WTC11 (cell line): Measurements from ENCODE around the gene GRN. TPM values are rescaled to one million over a fixed set of nuclear protein-coding genes. Genes with fewer than 3 reads are reported as not detected.

Source experiments
- ATAC-seq: fragments of 200-7000 bp; cut with Tn5 transposase; 2 replicates; pipeline ENCODE4 v1.10.0; 2021; ENCODE audit warnings: mild to moderate bottlenecking, moderate library complexity
- CTCF ChIA-PET: fragments of 300-600 bp; sonication (Branson Sonifier 250); formaldehyde crosslinking; loops from one replicate; lab custom pipeline; 2021; ENCODE audit warnings: antibody characterized with exemption; lab: Charles Lee
- POLR2A ChIA-PET: fragments of 350-600 bp; sonication (Branson Sonifier 250); formaldehyde crosslinking; loops from one replicate; lab custom pipeline; 2021; ENCODE audit warnings: antibody characterized with exemption; lab: Charles Lee
- DNase-seq: peaks from one replicate; pipeline ENCODE4 v3.0.0; 2021; ENCODE audit warnings: low spot score
- H3K27ac Mint-ChIP-seq: 2 replicates; pipeline ENCODE4 v1.8.0; 2021; ENCODE audit warnings: mixed read lengths
- H3K27me3 Mint-ChIP-seq: 2 replicates; pipeline ENCODE4 v1.8.0; 2021; ENCODE audit warnings: low read depth, mild to moderate bottlenecking, moderate library complexity, mixed read lengths
- H3K36me3 Mint-ChIP-seq: 2 replicates; pipeline ENCODE4 v1.8.0; 2021; ENCODE audit warnings: mixed read lengths
- H3K4me1 Mint-ChIP-seq: 2 replicates; pipeline ENCODE4 v1.8.0; 2022; ENCODE audit warnings: mixed read lengths
- H3K4me3 Mint-ChIP-seq: 2 replicates; pipeline ENCODE4 v1.8.0; 2021; ENCODE audit warnings: mild to moderate bottlenecking, moderate library complexity, mixed read lengths
- H3K9me3 Mint-ChIP-seq: 2 replicates; pipeline ENCODE4 v1.8.0; 2021; ENCODE audit warnings: mixed read lengths
- AR ChIP-seq: fragments of 250-450 bp; sonication (Bioruptor Pico); IDR thresholded peaks from 2 replicates; pipeline ENCODE4 v1.9.0; 2021; ENCODE audit warnings: mild to moderate bottlenecking
- ARID4B ChIP-seq: sonication (generic); formaldehyde crosslinking; IDR thresholded peaks from 2 replicates; pipeline ENCODE4 v1.8.0; 2023; ENCODE audit warnings: missing genetic modification reagents, mild to moderate bottlenecking, borderline replicate concordance
- ATF1 ChIP-seq: sonication (generic); formaldehyde crosslinking; IDR thresholded peaks from 2 replicates; pipeline ENCODE4 v1.8.1; 2023; ENCODE audit warnings: mild to moderate bottlenecking, moderate library complexity, missing genetic modification reagents
- ATF3 ChIP-seq: sonication (generic); formaldehyde crosslinking; conservative IDR thresholded peaks from 2 replicates; pipeline ENCODE4 v1.8.1; 2022; ENCODE audit warnings: mild to moderate bottlenecking, missing genetic modification reagents
- CBFB ChIP-seq: sonication (generic); formaldehyde crosslinking; IDR thresholded peaks from 2 replicates; pipeline ENCODE4 v1.8.1; 2022; ENCODE audit warnings: mild to moderate bottlenecking, low read depth, missing genetic modification reagents
- E2F5 ChIP-seq: sonication (generic); formaldehyde crosslinking; IDR thresholded peaks from 2 replicates; pipeline ENCODE4 v1.8.1; 2022; ENCODE audit warnings: mild to moderate bottlenecking, moderate library complexity, missing genetic modification reagents
- GABPB1 ChIP-seq: sonication (generic); formaldehyde crosslinking; IDR thresholded peaks from 2 replicates; pipeline ENCODE4 v1.8.1; 2023; ENCODE audit warnings: mild to moderate bottlenecking, missing genetic modification reagents
- IRF1 ChIP-seq: sonication (generic); formaldehyde crosslinking; IDR thresholded peaks from 2 replicates; pipeline ENCODE4 v1.8.0; 2023; ENCODE audit warnings: missing genetic modification reagents
- JUN ChIP-seq: sonication (generic); formaldehyde crosslinking; IDR thresholded peaks from 2 replicates; pipeline ENCODE4 v1.8.0; 2023; ENCODE audit warnings: mild to moderate bottlenecking, missing genetic modification reagents
- NFYB ChIP-seq: sonication (generic); formaldehyde crosslinking; conservative IDR thresholded peaks from 2 replicates; pipeline ENCODE4 v1.8.0; 2022; ENCODE audit warnings: low read depth, missing genetic modification reagents
- NR1H2 ChIP-seq: sonication (generic); formaldehyde crosslinking; IDR thresholded peaks from 2 replicates; pipeline ENCODE4 v1.9.0; 2021; ENCODE audit warnings: mild to moderate bottlenecking, moderate library complexity, missing genetic modification reagents
- RORB ChIP-seq: fragments of 250-450 bp; sonication (Bioruptor Pico); IDR thresholded peaks from 2 replicates; pipeline ENCODE4 v1.9.0; 2021; ENCODE audit warnings: mild to moderate bottlenecking
- SMAD4 ChIP-seq: sonication (generic); formaldehyde crosslinking; IDR thresholded peaks from 2 replicates; pipeline ENCODE4 v1.8.0; 2022; ENCODE audit warnings: mild to moderate bottlenecking, missing genetic modification reagents
- ZNF263 ChIP-seq: sonication (generic); formaldehyde crosslinking; IDR thresholded peaks from 2 replicates; pipeline ENCODE4 v1.8.1; 2022; ENCODE audit warnings: low read depth, mild to moderate bottlenecking, moderate library complexity, missing genetic modification reagents
- ZNF532 ChIP-seq: fragments of 250-450 bp; sonication (Bioruptor Pico); IDR thresholded peaks from 2 replicates; pipeline ENCODE4 v1.9.0; 2021; ENCODE audit warnings: mild to moderate bottlenecking, borderline replicate concordance
- total RNA-seq: library from RNA; stranded (reverse); gene quantifications from 3 replicates; pipeline ENCODE4 v1.2.3, GENCODE V29; 2021

The GRN gene
- total RNA-seq, 1 experiment from 2014 or later, result 177 TPM

GRCh38 chr17:44308320-44308818 lies 36.7 kb upstream of the GRN start, which contains the start of gene RUNDC3A (continued):
- no peak for TF ChIP-seq ZNF532 (CRISPR knock-in tag)

GRCh38 chr17:44308865-44309264 lies 36.2 kb upstream of the GRN start:
- Mint-ChIP-seq H3K27ac (no peak overlapping the region), H3K4me3 (peak overlapping the region; percentile 64), H3K36me3 (peaks cover 3% of the 10 kb centered on the region; the same call in 1 of the 2 replicates), H3K9me3 (no peaks in the 10 kb centered on the region), H3K27me3 (peaks cover 14% of the 10 kb centered on the region), H3K4me1 (peaks cover 41% of the 10 kb centered on the region)
- no peak for ATAC-seq
- no peak for DNase-seq
- TF ChIP-seq NR1H2 (CRISPR knock-in tag) (no peak), ARID4B (no peak), JUN (CRISPR knock-in tag) (no peak), IRF1 (CRISPR knock-in tag) (no peak), ATF3 (CRISPR knock-in tag) (no peak), GABPB1 (CRISPR knock-in tag) (no peak), AR (CRISPR knock-in tag) (no peak), SMAD4 (CRISPR knock-in tag) (no peak), NFYB (CRISPR knock-in tag) (no peak), E2F5 (CRISPR knock-in tag) (no peak), ZNF263 (CRISPR knock-in tag) (no peak), ATF1 (no peak), CBFB (CRISPR knock-in tag) (no peak), RORB (no peak)
- ChIA-PET CTCF (interaction anchor here (0.6 to 2.5 kb wide), 22 partner anchors 8 to 248 kb away, joined by 3 to 20 read pairs (median 5); partner anchors contain the start of genes FAM171A2, FZD2, GRN and HDAC5), POLR2A (interaction anchor here (0.6 to 1.0 kb wide), 7 partner anchors 8 to 99 kb away, joined by 3 to 6 read pairs (median 3); no protein-coding TSS in a partner anchor)
